GM23248 (cell line): Measurements from ENCODE around the gene TAF11L13.
"Not testable (repeated sequence)": the region's sequence is repeated elsewhere in the genome, so short reads cannot be mapped to it uniquely, and the experiment has no call there.

ENCODE experiments used
- EZH2 ChIP-seq: fragments of 200-600 bp; sonication (generic); IDR thresholded peaks from 2 replicates; pipeline ENCODE4 v1.6.1; 2018; ENCODE audit warnings: antibody characterized with exemption, mild to moderate bottlenecking; ENCODE audit not compliant: insufficient read depth, poor library complexity, severe bottlenecking
- EZH2phosphoT487 ChIP-seq: fragments of 200-600 bp; sonication (generic); IDR thresholded peaks from 2 replicates; pipeline ENCODE4 v1.6.1; 2018; ENCODE audit warnings: antibody characterized with exemption, moderate library complexity, mild to moderate bottlenecking, low read depth; ENCODE audit not compliant: insufficient read depth

GRCh38 chr5:17649232-17649631 is 17.3 kb downstream of the TAF11L13 start:
- TF ChIP-seq EZH2phosphoT487, EZH2: not testable (repeated sequence)
